Glomerular visceral epithelial cell (primary cell): Measurements from ENCODE around the gene CDS1.
"Not testable (repeated sequence)": the region's sequence is repeated elsewhere in the genome, so short reads cannot be mapped to it uniquely, and the experiment has no call there.

Experiments
- DNase-seq: peaks from one replicate; pipeline ENCODE4 v3.0.0-alpha.2; 2016; ENCODE audit errors: extremely low spot score

CDS1 gene

GRCh38 chr4:84611531-84611930, 28.6 kb downstream of the CDS1 start:
- no peak for DNase-seq

GRCh38 chr4:84614891-84615290, 32.0 kb downstream of the CDS1 start:
- no peak for DNase-seq

GRCh38 chr4:84615355-84615754, 32.4 kb downstream of the CDS1 start:
- DNase-seq, result no peak

- no peak for DNase-seq
Observed at GRCh38 chr4:84622959-84623358, 40.0 kb downstream of the CDS1 start.

- DNase-seq, result no peak
Observed at GRCh38 chr4:84623661-84624060, 40.7 kb downstream of the CDS1 start.

- DNase-seq, result no peak
Observed at GRCh38 chr4:84626673-84627072, 43.7 kb downstream of the CDS1 start.

GRCh38 chr4:84631573-84631972, 48.6 kb downstream of the CDS1 start:
- no peak for DNase-seq

- peak; percentile 13 for DNase-seq
Observed at GRCh38 chr4:84632092-84632491, 49.2 kb downstream of the CDS1 start.

GRCh38 chr4:84634961-84635360, 52.0 kb downstream of the CDS1 start:
- no peak for DNase-seq

GRCh38 chr4:84638092-84638491, 55.2 kb downstream of the CDS1 start:
- no peak for DNase-seq

- DNase-seq, result no peak
Observed at GRCh38 chr4:84639145-84639544, 56.2 kb downstream of the CDS1 start.

GRCh38 chr4:84644087-84644486, 61.2 kb downstream of the CDS1 start:
- DNase-seq, result no peak

- no peak for DNase-seq
Observed at GRCh38 chr4:84647312-84647884, 64.5 kb downstream of the CDS1 start.

GRCh38 chr4:84648178-84648577, 65.3 kb downstream of the CDS1 start:
- no peak for DNase-seq

GRCh38 chr4:84648863-84649647, 66.1 kb downstream of the CDS1 start:
- no peak for DNase-seq

GRCh38 chr4:84651499-84651898, 68.6 kb downstream of the CDS1 start:
- DNase-seq, result no peak

- no peak for DNase-seq
Observed at GRCh38 chr4:84652478-84652877, 69.6 kb downstream of the CDS1 start.

- no peak for DNase-seq
Observed at GRCh38 chr4:84660606-84661005, 77.7 kb downstream of the CDS1 start.

- no peak for DNase-seq
Observed at GRCh38 chr4:84661191-84661939, 78.4 kb downstream of the CDS1 start.

- DNase-seq, result not testable (repeated sequence)
Observed at GRCh38 chr4:84664767-84665166, 81.8 kb downstream of the CDS1 start.

GRCh38 chr4:84666439-84666838, 83.5 kb downstream of the CDS1 start:
- no peak for DNase-seq

GRCh38 chr4:84669201-84669600, 86.3 kb downstream of the CDS1 start:
- no peak for DNase-seq

- DNase-seq, result no peak
Observed at GRCh38 chr4:84672177-84672576, 89.2 kb downstream of the CDS1 start.
